Measurements from ENCODE around the gene ZKSCAN8.
A peak's percentile ranks its signal among the peaks of the same experiment; 100 is the strongest.

Gene ZKSCAN8

DNA sequence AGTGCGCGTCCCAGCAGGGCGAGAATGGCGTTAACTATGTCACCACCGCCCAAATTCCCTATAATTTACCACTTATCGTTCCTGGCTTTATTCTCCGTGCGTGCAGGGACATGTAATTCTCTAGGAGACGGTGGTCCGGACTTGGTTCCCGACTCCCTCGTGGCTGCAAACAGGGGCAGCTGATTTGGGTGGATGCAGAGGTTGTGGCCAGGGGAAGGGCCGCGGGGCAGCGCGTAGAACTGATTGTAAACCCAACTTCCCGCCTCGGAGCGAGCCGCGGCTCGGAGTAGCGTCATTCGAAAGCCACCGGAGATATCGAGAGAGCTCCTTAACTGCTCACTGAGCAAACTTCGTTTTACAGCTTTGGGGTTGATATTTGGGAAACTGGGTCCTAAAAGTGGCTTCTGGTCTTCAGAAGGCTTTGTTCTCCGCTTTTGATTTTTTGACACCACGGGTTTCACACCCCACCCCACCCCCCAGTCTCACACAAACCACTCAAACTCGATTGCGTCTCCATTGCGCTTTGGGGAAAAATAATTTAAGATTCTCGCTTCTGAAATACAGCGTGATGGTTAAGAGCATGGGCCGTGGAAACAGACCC, 65.9 kb downstream of the ZKSCAN8 start:
- peak; percentile 61 for DNase-seq

DNA sequence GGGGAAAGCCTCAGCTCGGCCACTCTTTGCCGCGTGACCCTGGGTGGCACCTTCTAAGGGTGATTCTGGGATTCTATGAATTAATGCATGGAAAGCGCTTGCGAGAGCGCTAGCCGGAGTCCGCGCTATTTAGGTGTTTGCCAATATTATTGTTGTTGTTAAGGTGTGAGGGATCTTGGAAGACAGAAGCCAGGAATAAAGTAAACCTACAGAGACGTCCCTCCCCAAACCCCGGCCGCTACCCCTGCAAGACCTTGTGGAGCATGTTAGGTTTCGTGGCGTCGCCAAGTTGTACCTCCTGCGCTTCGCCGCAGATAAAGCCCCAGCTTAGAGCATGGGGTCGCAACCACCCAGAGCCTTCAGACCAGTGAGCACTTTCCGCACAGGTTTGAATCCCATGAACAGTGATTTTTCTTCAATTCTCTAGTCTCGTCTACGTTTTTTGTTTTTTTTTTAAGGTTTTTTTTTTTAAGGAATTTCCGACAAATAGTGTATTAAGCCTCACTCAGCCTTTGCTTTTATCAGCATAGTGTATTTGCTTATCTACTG, 66.5 kb downstream of the ZKSCAN8 start:
- peak; percentile 37 for DNase-seq

Data from DMS53 (cell line).